ENCODE results near the gene PABPN1. TPM values are rescaled to one million over a fixed set of nuclear protein-coding genes. Genes with fewer than 3 reads are reported as not detected.

Gene PABPN1
- total RNA-seq, 1 experiment from 2014 or later, result 184 TPM

GRCh38 chr14:23366426-23366921 lies 45.2 kb downstream of the PABPN1 start:
- intact Hi-C loops (cut with micrococcal nuclease), result no loop called here
- H3K4me3 ChIP-seq (replicated peaks in 1 of 2; ENCODE audit: low read depth in 1 of 2, low read length in 2 of 2), result no peak overlapping the region
- TF ChIP-seq POLR2A (IDR thresholded peaks at IDR 0.05; ENCODE audit: borderline replicate concordance, extremely low read depth, insufficient read depth, insufficient read length) (no peak), ZFX (IDR thresholded peaks at IDR 0.05) (no peak), YY1 (IDR thresholded peaks at IDR 0.05; ENCODE audit: extremely low read depth, insufficient replicate concordance, low read depth, low read length) (no peak), SIN3A (IDR thresholded peaks at IDR 0.05; ENCODE audit: low read depth) (no peak), SP1 (IDR thresholded peaks at IDR 0.05; ENCODE audit: low read depth) (no peak), CEBPB (IDR thresholded peaks at IDR 0.05; ENCODE audit: low read depth) (no peak), CBX3 (IDR thresholded peaks at IDR 0.05; ENCODE audit: low read depth) (no peak), ZBTB33 (IDR thresholded peaks at IDR 0.05; ENCODE audit: extremely low read depth, insufficient replicate concordance, low read length) (no peak), EZH2phosphoT487 (IDR thresholded peaks at IDR 0.05; ENCODE audit: borderline replicate concordance) (no peak), ATF3 (IDR thresholded peaks at IDR 0.05) (no peak), FOSL1 (IDR thresholded peaks at IDR 0.05; ENCODE audit: low read depth) (no peak), RAD21 (IDR thresholded peaks at IDR 0.05; ENCODE audit: low read depth) (no peak)
- no peaks in the 10 kb centered on the region for H3K9me3 ChIP-seq (ENCODE audit: control insufficient read depth in 1 of 2, insufficient read depth in 1 of 2, low read depth in 1 of 2, low read length in 2 of 2)
- CTCF ChIA-PET, result interaction anchor here (1.7 kb wide), 1 partner anchor 14 kb away, joined by 6 read pairs; no protein-coding TSS in a partner anchor
- BruUV-seq (replicated peaks), result no TSS peak
- DNase-seq (ENCODE audit: low read depth, low spot score) (no peak), ATAC-seq (no peak)
- H3K9me2 ChIP-seq (ENCODE audit: insufficient read depth), result no peaks in the 10 kb centered on the region
- RAD21 ChIA-PET (ENCODE audit: low non-redundant PET in 1 of 2, low total read pairs in 2 of 2, uncharacterized antibody in 2 of 2, unreplicated experiment in 2 of 2), result no interaction called here
- H3K27ac ChIP-seq (ENCODE audit: low read depth, low read length), result no peak overlapping the region
- POLR2A ChIA-PET, result no interaction called here
- no peaks in the 10 kb centered on the region; a peak in 1 of 4 replicates for H3K4me1 ChIP-seq (ENCODE audit: control insufficient read depth in 1 of 2, insufficient read depth in 2 of 2, low read length in 2 of 2)
- no peaks in the 10 kb centered on the region for H3K36me3 ChIP-seq (ENCODE audit: control insufficient read depth in 1 of 2, insufficient read depth in 2 of 2, low read length in 2 of 2)
- no peak overlapping the region for H3K4me2 ChIP-seq (ENCODE audit: low read length)
- H2AFZ ChIP-seq (ENCODE audit: low read depth, low read length, poor library complexity, severe bottlenecking), result no peak overlapping the region
- no peak overlapping the region for H3K9ac ChIP-seq (ENCODE audit: low read length)
- 0 out of 2 replicates have a peak, but pooled peaks cover 3% of the 10 kb centered on the region for H3K27me3 ChIP-seq (ENCODE audit: insufficient read depth, low read length)
- no peaks in the 10 kb centered on the region for H3K79me2 ChIP-seq (ENCODE audit: insufficient read depth, low read length)
- no peaks in the 10 kb centered on the region for H4K20me1 ChIP-seq (ENCODE audit: insufficient read depth)
